SIG-M5 treated with dmso at 0.1 percent for 504 hours (cell line): Measurements from ENCODE around the gene TLR5.

Source experiments
- DNase-seq: peaks from one replicate; lab custom pipeline; 2025; ENCODE audit not compliant: unreplicated experiment; lab: John Stamatoyannopoulos, UW

Gene TLR5

DNA sequence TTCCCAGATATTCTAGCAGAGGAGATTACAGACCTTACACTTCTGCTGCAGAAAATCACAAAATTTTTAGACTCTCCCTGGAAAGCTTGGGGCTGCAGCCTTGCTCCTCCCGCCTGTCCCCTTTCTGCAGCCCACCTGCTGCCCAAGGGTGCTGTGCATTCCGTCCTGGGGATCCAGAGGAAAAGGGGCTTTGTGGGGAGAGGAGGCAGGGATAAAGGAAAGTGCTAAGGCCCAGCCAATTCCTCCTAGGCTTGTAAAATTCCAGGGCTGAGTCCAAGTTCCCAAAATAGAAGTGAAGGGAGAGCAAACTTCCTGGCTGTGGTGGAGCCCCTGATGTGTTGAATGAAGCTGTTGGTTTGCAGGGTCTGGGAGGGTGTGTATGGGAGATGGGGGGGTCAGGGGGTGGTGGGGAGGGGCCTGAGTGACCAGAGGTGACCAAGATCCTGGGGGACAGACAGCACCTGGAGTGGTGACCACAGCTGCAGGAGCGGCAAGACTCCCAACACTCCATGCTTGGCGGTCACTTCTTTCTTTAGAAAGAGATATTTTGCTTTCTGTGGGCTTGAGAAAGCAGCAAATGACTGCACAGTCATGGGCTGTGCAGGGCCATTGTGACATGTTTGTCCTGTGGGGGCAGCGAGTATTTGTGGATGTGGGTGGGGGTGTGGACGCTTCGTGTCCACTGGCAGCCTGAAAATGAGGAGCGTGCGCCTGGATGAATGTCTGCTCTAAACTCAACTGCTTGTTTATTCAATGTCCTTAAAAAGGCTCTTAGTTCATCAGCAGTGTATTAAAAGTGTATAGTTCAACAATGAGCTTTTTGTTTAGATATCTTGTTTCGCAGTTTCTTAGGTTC is 68.4 kb downstream of the TLR5 start:
- DNase-seq: no peak

DNA sequence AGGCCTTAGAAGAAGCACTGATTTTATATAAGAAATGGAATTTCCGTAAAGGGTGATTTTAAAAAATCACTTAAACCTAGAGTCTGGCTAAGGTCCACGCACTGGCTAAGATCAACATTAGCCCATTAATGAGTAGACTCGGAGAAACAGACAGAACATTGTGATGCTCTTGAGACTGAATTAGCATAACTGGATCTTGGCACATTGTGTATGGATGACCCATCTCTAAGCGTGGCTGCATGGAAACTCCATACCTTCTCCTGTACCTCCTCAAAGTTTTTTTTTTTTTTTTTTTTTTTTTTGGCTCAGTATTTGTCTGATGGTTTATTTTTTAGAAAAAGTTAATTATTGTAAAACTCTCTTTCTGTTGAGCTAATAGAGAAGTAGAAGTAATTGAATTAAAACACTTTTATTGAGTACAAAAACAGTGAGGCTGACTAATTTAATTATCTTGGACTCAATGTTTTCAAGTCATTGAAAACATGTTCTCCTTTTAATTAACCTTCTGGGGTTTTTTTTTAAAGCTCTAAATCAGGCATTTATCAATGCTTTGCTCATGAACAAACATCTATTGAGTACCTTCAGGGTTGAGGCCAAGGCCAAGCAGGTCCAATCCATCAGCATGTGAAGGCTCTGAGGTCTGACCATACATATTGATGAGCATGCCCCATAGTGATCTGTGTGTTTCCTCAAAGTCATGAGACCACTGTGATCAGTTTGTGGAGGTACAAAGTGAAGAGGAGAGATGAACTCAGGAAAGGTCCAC is 74.0 kb downstream of the TLR5 start:
- DNase-seq: no peak

DNA sequence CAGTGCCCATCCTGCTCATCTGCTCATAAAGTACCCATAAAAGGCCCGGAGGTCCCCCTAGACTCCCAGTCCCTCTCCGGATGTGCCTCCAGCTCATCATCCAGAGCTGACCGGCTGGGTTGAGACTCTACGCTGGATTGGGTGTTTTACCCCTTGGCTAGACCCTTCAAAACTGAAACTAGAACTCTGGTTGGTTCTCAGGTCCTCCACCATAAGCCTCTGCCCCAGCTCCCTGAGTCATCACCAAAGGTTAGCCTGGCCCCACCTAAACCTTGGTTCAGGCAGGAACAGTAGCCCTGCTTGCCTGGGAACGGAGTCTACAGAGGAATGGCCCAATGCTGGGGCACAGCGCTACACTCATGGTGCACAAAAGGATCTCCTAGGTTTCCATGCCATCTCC is 75.1 kb downstream of the TLR5 start:
- no peak for DNase-seq

DNA sequence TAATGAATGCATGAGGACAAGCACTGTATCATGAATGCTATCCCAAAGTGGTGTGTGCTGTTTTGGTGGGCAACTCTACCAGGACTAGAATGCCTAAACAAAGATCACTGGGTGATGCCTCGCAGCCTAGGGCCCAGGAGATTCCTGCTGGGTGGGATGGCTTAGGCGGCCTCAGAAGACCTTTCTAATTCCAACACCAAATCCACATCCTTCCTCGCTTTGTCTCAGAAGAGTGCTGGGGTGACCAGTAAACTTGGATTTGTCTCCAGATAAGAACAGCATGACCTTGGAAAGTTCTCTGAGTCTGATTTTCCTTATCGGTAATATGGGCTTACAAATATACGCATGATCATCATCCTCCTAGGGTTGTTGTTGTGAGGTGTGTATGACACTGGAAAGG is 76.6 kb downstream of the TLR5 start:
- no peak for DNase-seq

DNA sequence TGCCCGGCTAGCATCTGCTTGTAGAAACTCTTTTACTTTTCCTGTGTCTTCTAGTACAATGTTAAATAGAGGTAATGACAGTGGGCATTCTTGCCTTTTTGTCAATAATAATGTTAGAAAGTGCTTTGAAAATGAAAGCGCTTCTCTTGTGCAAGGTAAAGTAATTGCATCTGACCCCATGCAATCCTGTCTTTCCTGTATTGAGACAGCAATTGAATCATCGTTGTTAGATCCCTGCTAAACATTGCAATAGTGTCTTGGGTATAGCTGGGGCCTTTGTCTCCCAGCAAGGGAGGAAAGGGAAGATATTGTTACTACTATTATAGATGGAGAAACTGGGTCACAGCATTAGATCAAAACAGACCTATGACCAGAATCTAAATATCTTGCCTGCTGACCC is 80.9 kb downstream of the TLR5 start:
- no peak for DNase-seq

DNA sequence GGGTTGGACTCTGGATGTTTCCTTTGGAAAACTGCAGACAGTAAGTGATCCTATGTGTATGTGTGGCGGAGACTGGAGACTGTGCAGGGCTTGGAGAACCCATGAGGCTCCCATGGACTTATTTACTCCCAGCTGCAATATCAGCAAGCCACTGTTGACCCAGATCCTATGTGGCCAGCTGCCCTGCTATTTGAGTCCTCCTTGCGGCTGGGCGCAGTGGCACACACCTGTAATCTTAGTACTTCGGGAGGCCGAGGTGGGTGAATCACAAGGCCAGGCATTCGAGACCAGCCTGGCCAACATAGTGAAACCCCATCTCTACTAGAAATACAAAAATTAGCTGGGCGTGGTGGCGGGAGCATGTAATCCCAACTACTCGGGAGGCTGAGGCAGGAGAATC is 83.5 kb downstream of the TLR5 start:
- no peak for DNase-seq
